Measurements from ENCODE around the gene TUBB4A.

The TUBB4A gene

DNA sequence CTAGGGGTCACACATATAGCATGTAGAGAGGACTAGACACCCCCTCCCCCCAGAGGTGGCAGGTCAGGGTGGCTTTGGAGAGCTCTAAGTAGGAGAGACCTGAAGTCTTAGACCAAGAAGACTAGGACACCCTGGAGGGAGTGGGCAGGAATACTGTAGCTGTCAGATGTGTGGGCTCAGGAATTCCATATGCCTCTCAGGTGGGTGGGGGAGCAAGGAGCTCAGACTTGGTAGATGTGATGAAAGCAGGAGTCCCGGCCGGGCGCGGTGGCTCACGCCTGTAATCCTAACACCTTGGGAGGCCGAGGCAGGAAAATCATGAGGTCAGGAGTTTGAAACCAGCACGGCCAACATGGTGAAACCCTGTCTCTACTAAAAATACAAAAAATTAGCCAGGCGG lies 36.4 kb downstream of the TUBB4A start:
- no peak for DNase-seq

DNA sequence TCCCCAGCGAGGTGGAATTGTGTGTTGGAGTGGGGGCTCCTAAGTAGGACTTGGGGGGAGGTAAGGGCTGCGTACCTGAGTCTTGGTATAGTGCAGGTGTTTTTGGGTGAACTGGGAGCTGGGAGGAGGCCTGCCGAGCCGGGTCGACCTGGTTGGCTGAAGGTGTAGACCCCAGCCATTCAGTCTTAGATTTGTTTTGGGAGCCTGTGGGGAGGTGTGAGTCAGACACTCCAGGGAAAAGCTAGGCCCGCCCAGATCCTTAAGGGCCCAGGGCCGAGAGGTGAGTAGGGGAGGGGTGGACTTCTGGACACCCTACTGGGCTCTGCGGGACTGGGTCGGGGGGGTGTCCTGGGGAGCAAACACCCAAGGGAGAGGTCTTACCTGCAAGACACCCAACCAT lies 37.1 kb downstream of the TUBB4A start:
- no peak for DNase-seq

DNA sequence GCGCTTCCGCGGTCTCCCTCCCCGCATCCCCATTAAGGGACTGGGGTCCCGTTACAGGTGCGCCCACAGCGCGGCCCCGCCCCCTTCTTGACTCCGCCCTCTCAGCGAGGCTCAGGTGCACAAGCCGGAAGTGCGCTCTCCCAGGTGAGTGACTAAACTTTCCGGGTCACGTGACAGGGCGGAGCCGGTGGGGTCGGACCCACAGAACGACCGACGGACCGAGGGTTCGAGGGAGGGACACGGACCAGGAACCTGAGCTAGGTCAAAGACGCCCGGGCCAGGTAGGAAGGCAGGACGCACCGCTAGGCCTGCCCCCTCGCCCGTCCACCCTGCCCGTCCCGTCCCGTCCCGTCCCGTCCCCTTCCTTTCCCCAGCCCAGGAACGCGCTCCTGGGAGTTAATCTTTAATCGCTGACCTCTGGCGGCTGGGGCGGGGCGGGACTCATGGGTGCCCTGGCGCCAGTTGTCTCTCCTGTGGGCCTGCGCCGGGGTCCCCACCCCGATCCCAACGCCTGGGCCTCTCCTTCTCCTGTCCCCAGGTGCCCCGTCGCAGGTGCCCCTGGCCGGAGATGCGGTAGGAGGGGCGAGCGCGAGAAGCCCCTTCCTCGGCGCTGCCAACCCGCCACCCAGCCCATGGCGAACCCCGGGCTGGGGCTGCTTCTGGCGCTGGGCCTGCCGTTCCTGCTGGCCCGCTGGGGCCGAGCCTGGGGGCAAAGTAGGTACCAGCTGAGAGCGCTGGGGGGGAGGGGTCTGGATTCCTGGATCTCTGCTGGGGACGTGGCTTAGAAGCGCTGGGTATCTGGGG lies 37.8 kb downstream of the TUBB4A start, which contains the start of gene CRB3:
Gene CRB3, plus strand, starts transcription at position 202 of the 804 bp plus-strand sequence. Its CDS starts 431 bp downstream, at position 633.
- peak; percentile 39 for DNase-seq

DNA sequence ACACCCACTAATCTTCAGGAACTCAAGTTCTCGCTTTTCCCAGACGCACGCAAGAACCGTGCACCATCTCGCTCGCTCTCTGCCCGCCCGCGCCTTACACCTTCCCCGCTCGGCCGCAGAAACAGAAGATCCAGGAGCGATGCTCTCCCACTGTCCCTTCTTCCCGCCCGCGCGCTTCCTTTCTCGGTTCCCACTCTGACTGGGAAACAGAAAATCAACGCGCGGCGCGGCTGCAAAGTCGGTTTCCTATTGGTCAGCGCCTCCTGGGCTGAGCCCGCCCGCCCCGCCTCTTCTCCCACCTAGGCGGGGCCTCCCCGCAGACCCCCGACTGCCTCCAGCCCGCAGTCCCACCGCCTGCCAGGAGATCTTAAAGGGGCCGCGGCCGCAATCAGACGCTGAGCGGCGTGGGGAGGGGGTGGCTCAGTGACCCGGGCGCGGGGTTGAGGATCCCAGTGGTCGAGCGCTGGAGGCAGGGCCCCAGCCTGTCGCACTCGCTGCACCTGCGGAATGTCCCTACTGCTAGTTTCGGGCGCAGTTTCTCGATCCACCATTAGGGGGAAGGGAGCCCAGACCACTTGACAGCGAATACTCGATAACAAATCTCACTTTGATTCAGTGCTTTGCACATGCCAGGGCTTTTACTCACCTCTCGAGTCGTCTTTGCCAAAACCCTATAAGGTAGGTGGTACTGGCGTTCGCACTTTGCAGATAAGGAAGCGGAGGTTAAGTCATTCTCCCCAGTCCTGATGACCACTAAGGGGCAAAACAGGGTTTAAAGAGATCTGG lies 41.8 kb downstream of the TUBB4A start:
- DNase-seq, result peak; percentile 98

DNA sequence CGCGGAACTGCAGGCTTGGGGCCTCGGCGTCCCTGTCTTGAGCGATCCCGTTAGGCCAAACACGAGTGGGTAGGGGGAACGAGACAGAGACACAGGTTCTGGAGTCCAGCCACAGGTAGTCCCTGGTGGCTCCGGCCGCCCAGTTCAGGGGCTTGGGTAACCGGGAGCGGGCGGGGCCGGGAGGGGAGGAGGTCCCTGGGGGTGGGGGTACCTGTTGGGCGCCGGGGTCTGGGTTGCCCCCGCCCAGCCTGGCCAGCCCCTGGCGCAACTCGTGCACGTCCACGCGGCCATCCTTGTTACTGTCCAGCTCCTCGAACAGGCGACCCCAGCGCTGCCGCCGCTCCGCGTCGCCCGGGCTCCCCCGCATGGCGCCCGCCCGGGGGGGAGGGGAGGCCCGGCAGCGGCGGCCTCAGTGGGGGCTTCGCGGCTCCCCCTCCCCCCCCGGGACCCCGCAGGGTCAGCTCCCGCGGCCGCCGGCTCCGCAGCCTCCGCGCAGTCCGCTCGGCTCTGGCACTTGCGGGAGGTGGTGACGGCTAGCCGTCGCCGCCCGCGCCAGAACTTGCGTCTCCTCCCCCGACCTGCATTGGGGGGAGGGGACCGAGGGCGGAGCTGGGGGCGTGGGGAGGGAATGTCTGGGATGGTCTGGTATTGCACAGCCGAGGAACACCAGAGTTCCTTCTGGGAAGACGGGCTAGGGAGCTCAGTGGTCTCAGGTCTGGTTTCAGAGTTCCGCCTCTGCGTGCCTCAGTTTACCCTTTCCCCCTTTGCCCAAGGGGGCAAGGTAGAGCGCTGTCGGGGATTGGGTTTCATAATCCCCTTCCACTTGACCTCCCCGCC lies 42.6 kb downstream of the TUBB4A start, which contains the start of gene SLC25A23:
Gene SLC25A23, minus strand, starts transcription at position 531 of the 837 bp plus-strand sequence. Its CDS starts 164 bp downstream, at position 367.
- peak; percentile 15 for DNase-seq

DNA sequence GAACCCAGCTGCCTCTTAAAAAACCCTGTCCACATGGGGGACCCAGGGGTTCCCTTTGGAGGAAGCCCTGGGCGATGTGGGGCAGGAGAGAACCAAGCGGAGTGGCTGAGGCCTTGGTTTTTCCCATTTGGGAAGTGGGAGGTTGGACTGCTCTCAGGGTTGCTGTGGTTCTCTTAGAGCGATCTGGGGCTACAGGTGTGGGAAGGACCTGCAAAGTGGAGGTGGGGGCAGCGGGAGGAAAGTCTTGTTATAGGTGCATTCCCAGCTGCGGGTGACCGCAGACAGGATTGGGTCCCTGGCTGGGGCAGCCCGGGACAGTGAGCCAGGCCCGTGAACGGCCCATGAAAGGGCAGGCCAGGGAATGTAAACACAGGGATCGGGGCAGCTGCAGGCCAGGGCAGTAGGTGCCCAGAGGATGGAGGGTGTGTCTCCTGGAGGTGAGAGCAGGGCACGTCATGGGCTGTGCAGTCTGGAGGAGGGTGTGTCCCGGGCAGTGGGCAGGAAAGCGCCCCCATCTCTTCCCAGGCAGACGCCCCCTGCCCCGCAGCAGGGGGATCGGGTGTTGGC lies 43.3 kb downstream of the TUBB4A start:
- peak; percentile 6 for DNase-seq

DNA sequence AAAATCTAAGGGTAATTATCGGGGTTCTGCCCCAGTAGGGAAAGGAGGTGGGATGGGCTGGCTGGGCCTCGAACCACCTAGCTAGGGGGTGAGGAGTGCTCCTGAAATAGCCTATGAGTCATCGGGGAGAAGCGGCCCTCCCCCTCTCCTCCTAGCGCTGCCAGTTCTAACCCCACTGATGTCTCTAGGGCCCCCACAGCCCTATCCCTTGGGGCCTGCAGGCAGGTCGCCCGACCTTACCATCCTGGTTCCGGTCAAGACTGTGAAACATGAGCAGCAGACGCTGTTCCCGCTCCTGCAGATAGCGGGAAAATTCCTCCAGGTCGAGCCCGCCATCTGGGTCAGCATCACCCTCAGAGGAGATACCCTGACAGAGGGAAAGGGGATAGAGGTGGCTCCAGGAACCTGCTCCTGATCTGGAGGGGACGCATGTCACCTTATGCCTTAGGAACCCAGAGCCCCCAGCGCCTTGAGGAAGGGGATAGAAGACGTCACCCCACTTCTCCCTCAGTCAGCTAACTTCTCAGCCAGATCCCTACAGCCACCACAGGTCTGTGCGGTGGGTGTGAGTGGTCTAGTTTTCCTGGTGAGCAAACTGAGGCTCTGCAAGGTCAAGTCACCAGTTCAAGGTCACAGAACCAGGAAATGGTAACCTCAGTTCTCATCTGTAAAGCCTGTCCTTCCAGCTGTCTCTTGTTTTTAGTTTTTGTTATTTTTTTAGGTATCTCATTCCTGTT lies 44.0 kb downstream of the TUBB4A start:
- no peak for DNase-seq

DNA sequence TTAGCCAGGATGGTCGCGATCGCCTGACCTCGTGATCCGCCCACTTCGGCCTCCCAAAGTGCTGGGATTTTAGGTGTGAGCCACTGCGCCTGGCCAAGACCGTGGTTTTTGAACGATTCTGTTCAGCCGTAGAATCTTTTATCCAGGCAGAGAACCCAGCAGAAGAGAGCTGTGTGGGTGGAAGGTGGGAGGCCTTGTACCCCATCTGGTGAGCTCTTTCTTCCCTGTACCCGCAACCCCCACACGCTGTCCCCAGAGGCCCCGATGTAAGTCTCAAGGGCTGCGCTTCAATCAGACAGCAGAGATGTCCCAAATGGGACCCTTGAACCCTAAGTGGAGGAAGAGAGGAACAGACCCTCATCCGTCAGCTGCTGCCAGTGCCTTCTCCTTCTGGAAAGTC lies 46.2 kb downstream of the TUBB4A start:
- no peak for DNase-seq

DNA sequence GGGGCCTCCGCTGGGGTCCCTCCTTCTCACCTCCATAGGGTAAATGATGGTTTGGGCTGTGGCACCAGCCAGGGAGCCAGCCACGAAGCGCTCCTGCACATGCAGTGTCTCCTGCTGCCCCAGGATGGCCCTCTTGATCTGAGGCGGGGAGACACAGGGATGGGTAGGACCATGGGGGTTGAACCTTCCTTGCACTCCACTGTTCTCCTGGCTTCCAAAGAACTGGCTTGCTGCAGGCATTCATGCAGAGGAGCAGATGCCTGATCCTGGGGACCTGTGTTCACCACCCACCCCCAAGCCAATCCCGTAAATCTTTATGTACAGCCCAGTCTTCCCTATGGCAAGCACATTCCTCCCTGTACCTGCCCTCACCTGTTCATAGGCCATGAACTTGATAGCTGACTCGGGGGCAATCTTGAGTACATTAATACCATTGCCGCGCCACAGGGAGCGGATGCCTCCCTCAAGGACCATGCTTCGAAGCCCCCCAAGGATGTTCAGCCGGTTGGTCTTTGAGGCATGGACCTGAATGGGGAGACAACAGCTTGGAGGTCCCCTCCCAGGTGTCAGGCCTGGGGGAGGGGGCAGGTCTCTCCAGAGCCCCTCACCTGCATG lies 48.1 kb downstream of the TUBB4A start:
- DNase-seq, result no peak

DNA sequence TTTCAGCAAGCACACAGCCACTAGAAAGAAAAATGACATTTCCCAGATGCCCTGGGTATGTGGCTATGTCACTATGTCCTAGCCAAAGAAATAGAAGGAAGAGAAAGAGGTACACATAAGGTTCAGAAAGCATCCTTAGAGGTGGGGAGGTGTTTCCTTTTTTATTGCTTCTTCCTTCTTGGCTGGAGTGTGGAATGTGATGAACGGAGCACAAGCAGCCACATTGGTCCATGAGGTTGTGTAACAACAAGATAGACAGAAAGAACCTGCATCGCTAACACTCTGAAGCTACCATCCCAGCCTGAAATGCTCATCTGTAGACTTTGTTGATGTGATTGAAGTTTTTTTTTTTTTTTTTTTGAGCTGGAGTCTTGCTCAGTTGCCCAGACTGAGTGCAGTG lies 49.2 kb downstream of the TUBB4A start:
- DNase-seq, result no peak

DNA sequence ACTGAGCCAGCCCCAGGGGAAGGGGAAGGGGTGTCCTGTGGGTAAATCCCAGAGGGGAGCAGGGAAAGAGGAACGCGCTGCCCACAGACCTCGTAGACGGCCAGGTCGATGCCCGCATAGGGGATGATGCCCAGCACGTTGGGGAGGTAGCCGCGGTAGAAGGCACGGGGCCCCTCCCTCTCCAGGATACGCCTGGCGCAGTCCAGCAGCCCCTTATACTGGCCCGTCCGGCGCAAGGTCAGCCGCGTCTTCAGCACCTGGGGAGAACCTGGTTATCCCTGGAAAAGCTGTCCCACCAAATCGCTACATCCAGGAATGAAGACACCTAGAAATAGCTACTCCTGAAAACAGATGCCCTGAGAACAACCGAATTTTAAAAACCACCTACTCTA lies 49.9 kb downstream of the TUBB4A start:
- no peak for DNase-seq

DNA sequence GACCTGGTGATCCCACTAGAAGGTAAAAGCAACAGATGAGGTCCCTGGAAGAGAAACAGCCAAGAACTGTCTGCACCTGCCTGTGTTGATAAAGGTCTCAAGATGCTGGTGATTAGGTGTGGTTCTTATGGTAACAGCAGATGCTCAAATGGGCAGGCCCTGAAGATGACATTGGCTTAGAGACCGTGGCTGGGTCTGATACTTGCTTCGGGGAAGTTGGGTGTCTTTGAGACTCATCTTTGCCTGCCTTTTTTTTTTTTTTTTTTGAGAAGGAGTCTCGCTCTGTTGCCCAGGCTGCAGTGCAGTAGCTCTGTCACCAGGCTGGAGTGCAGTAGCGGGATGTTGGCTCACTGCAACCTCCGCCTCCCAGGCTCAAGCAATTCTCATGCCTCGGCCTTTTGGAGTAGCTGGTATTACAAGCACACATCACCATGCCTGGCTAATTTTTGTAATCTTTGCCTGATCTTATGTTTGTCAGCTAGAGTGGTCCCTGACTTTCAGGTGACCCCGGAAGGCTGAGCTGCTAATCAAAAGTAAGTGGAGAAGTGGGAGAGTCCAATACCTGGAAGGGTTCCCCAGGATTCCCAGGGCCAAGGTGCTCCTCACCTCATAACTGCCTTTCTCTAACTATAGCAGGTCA lies 50.4 kb downstream of the TUBB4A start:
- no peak for DNase-seq

DNA sequence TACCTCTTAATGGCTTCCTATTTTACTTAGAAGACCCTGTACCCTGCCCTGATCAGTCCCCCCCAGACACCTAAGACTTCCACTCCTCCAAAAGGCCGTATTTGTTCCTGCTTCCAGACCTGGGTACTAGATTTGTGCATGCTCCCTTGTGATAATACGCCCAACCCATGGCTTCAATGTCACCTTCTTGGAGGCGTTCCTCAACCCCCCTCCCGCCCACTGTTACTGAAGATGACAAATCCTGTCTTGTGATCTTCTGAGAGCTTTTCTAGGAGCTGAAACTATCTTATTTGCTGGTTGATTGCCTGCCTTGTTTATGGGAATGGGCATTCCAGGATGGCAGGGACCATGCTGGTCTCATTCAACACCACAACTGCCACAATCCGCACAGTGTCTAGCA lies 51.9 kb downstream of the TUBB4A start:
- DNase-seq, result no peak

DNA sequence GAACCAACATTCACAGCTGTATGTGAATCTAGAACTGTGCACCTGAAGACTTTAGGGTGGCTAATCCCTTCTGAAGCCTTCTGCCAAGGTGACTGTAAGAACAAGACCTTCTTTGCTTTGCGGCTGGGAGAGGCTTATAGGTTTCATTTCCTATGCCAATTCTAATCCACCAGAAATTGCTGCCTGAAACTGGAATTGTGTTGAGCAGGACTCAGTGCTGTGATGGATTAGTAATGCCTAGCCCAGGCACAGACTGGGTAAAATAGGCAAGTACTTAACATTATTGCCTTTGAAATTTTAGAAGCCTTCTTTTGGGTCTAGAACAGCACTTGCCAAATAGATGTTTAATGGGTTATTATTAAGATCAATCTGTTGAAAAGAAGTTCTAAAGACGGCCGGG lies 54.1 kb downstream of the TUBB4A start:
- no peak for DNase-seq

DNA sequence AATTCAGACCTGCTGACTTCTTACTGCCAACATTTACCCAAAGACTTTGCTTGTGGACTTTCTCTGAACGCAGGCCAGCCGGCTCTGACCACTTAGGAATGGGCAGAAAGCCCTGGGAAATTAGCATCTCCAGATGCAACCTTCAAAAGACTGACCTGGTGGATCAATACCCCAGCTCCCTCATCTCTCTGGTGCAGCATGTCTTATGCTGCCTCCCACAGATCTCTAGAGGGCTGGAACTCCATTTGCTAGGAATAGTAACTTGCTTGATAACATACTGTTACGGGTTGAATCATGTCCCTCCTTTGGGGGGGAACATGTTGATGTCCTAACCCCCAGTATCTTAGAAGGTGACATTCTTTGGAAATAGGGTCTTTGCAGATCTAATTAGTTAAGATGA lies 55.7 kb downstream of the TUBB4A start:
- DNase-seq, result no peak

All from kidney glomerular epithelial cell (primary cell).